Esophagus squamous epithelium (tissue), 4 donors: ENCODE data around the gene EIPR1.

Experiments used
- POLR2A ChIP-seq, 4 donors: fragments of 450-650 bp; IDR thresholded peaks; one replicate each; pipeline ENCODE4 v1.6.1; 2017; ENCODE audit warnings: antibody characterized with exemption in 4 of 4, mild to moderate bottlenecking in 4 of 4, moderate library complexity in 3 of 4
- TF ChIP-seq, protein P1 (sequence below), 6 experiments: fragments of 450-650 bp in 4 of 6; fragments of 200-600 bp in 2 of 6; sonication (generic) in 2 of 6; IDR thresholded peaks; one replicate each; pipeline ENCODE4 v1.5.1; 2016 to 2019; ENCODE audit warnings: antibody characterized with exemption in 6 of 6, mild to moderate bottlenecking in 4 of 6, moderate library complexity in 4 of 6

- TF ChIP-seq, protein P1, sequence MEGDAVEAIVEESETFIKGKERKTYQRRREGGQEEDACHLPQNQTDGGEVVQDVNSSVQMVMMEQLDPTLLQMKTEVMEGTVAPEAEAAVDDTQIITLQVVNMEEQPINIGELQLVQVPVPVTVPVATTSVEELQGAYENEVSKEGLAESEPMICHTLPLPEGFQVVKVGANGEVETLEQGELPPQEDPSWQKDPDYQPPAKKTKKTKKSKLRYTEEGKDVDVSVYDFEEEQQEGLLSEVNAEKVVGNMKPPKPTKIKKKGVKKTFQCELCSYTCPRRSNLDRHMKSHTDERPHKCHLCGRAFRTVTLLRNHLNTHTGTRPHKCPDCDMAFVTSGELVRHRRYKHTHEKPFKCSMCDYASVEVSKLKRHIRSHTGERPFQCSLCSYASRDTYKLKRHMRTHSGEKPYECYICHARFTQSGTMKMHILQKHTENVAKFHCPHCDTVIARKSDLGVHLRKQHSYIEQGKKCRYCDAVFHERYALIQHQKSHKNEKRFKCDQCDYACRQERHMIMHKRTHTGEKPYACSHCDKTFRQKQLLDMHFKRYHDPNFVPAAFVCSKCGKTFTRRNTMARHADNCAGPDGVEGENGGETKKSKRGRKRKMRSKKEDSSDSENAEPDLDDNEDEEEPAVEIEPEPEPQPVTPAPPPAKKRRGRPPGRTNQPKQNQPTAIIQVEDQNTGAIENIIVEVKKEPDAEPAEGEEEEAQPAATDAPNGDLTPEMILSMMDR (IDR thresholded peaks at IDR 0.05), result no peak
- TF ChIP-seq POLR2A (IDR thresholded peaks at IDR 0.05), result no peak
These were observed 33.5 kb upstream of the EIPR1 start for GRCh38 chr2:3411103-3411502.
